ENCODE data around the gene TBC1D2.

Gene TBC1D2

GRCh38 chr9:98202252-98202651 is 53.2 kb downstream of the TBC1D2 start:
- in situ Hi-C loops (cut with HindIII; ENCODE audit: low pct_ligation_motif_present, low pct_unique_long_range_greater_than_20kb, low sequenced_read_pairs) = no loop called here
- DNase-seq = no peak

GRCh38 chr9:98201749-98202148 is 53.7 kb downstream of the TBC1D2 start:
- DNase-seq = no peak
- in situ Hi-C loops (cut with HindIII; ENCODE audit: low pct_ligation_motif_present, low pct_unique_long_range_greater_than_20kb, low sequenced_read_pairs) = no loop called here

GRCh38 chr9:98201102-98201501 is 54.3 kb downstream of the TBC1D2 start:
- in situ Hi-C loops (cut with HindIII; ENCODE audit: low pct_ligation_motif_present, low pct_unique_long_range_greater_than_20kb, low sequenced_read_pairs) = no loop called here
- DNase-seq = no peak

GRCh38 chr9:98199388-98200033 is 55.9 kb downstream of the TBC1D2 start:
- in situ Hi-C loops (cut with HindIII; ENCODE audit: low pct_ligation_motif_present, low pct_unique_long_range_greater_than_20kb, low sequenced_read_pairs) = no loop called here
- no peak for DNase-seq

- DNase-seq = no peak
- in situ Hi-C loops (cut with HindIII; ENCODE audit: low pct_ligation_motif_present, low pct_unique_long_range_greater_than_20kb, low sequenced_read_pairs) = no loop called here
Measured at GRCh38 chr9:98195671-98196070, 59.8 kb downstream of the TBC1D2 start.

GRCh38 chr9:98193336-98193944 is 62.0 kb downstream of the TBC1D2 start:
- in situ Hi-C loops (cut with HindIII; ENCODE audit: low pct_ligation_motif_present, low pct_unique_long_range_greater_than_20kb, low sequenced_read_pairs) = no loop called here

GRCh38 chr9:98192503-98193335 is 62.7 kb downstream of the TBC1D2 start, which contains the start of gene CORO2A:
Gene CORO2A, minus strand, starts transcription at chr9:98192637. Its CDS starts 34,977 bp downstream, at chr9:98157660.
- peak; percentile 84 for DNase-seq
- in situ Hi-C loops (cut with HindIII; ENCODE audit: low pct_ligation_motif_present, low pct_unique_long_range_greater_than_20kb, low sequenced_read_pairs) = no loop called here

More at GRCh38 chr9:98193336-98193944, 62.0 kb downstream of the TBC1D2 start:
- no peak for DNase-seq

GRCh38 chr9:98191671-98192502 is 63.6 kb downstream of the TBC1D2 start:
- DNase-seq = peak; percentile 7
- in situ Hi-C loops (cut with HindIII; ENCODE audit: low pct_ligation_motif_present, low pct_unique_long_range_greater_than_20kb, low sequenced_read_pairs) = no loop called here

- DNase-seq = no peak
- in situ Hi-C loops (cut with HindIII; ENCODE audit: low pct_ligation_motif_present, low pct_unique_long_range_greater_than_20kb, low sequenced_read_pairs) = no loop called here
Measured at GRCh38 chr9:98191181-98191608, 64.3 kb downstream of the TBC1D2 start.

GRCh38 chr9:98190757-98191105 is 64.7 kb downstream of the TBC1D2 start:
- DNase-seq = no peak
- in situ Hi-C loops (cut with HindIII; ENCODE audit: low pct_ligation_motif_present, low pct_unique_long_range_greater_than_20kb, low sequenced_read_pairs) = no loop called here

- no peak for DNase-seq
- in situ Hi-C loops (cut with HindIII; ENCODE audit: low pct_ligation_motif_present, low pct_unique_long_range_greater_than_20kb, low sequenced_read_pairs) = no loop called here
Measured at GRCh38 chr9:98189412-98189811, 66.0 kb downstream of the TBC1D2 start.

- in situ Hi-C loops (cut with HindIII; ENCODE audit: low pct_ligation_motif_present, low pct_unique_long_range_greater_than_20kb, low sequenced_read_pairs) = no loop called here
- DNase-seq = no peak
Measured at GRCh38 chr9:98187926-98188325, 67.5 kb downstream of the TBC1D2 start.

- DNase-seq = no peak
- in situ Hi-C loops (cut with HindIII; ENCODE audit: low pct_ligation_motif_present, low pct_unique_long_range_greater_than_20kb, low sequenced_read_pairs) = no loop called here
Measured at GRCh38 chr9:98186236-98186635, 69.2 kb downstream of the TBC1D2 start.

GRCh38 chr9:98185611-98186171 is 69.8 kb downstream of the TBC1D2 start:
- DNase-seq = no peak
- in situ Hi-C loops (cut with HindIII; ENCODE audit: low pct_ligation_motif_present, low pct_unique_long_range_greater_than_20kb, low sequenced_read_pairs) = no loop called here

- DNase-seq = no peak
- in situ Hi-C loops (cut with HindIII; ENCODE audit: low pct_ligation_motif_present, low pct_unique_long_range_greater_than_20kb, low sequenced_read_pairs) = no loop called here
Measured at GRCh38 chr9:98185021-98185567, 70.4 kb downstream of the TBC1D2 start.

- in situ Hi-C loops (cut with HindIII; ENCODE audit: low pct_ligation_motif_present, low pct_unique_long_range_greater_than_20kb, low sequenced_read_pairs) = no loop called here
- no peak for DNase-seq
Measured at GRCh38 chr9:98184326-98184725, 71.1 kb downstream of the TBC1D2 start.

GRCh38 chr9:98182889-98183599 is 72.4 kb downstream of the TBC1D2 start:
- in situ Hi-C loops (cut with HindIII; ENCODE audit: low pct_ligation_motif_present, low pct_unique_long_range_greater_than_20kb, low sequenced_read_pairs) = no loop called here
- no peak for DNase-seq
